Suprapubic skin (tissue), 4 donors: ENCODE data around the gene PPP4R2. TPM values are rescaled to one million over a fixed set of nuclear protein-coding genes. Genes with fewer than 3 reads are reported as not detected.

ENCODE experiments used
- DNase-seq, 2 donors: peaks; one replicate each; pipeline ENCODE4 v3.0.0-alpha.2; 2019; ENCODE audit warnings: low spot score in 2 of 2
- H3K27ac ChIP-seq: fragments of 200-600 bp; sonication (generic); one replicate; pipeline ENCODE4 v1.5.1; 2019
- H3K27me3 ChIP-seq: fragments of 200-600 bp; sonication (generic); one replicate; pipeline ENCODE4 v1.5.1; 2019
- H3K36me3 ChIP-seq: fragments of 200-600 bp; sonication (generic); one replicate; pipeline ENCODE4 v1.5.1; 2019
- H3K4me1 ChIP-seq: fragments of 200-600 bp; sonication (generic); one replicate; pipeline ENCODE4 v1.5.1; 2019
- H3K4me3 ChIP-seq: fragments of 200-600 bp; sonication (generic); one replicate; pipeline ENCODE4 v1.5.1; 2019; ENCODE audit warnings: mild to moderate bottlenecking
- H3K9me3 ChIP-seq: fragments of 200-600 bp; sonication (generic); one replicate; pipeline ENCODE4 v1.5.1; 2019
- EP300 ChIP-seq: sonication (generic); formaldehyde crosslinking; IDR thresholded peaks from one replicate; pipeline ENCODE4 v1.6.1; 2017; ENCODE audit warnings: antibody characterized with exemption
- POLR2A ChIP-seq, 2 donors: fragments of 450-650 bp; IDR thresholded peaks; one replicate each; pipeline ENCODE4 v1.6.1; 2017; ENCODE audit warnings: antibody characterized with exemption in 2 of 2, mild to moderate bottlenecking in 2 of 2, moderate library complexity in 2 of 2
- POLR2AphosphoS5 ChIP-seq, 3 donors: sonication (generic); formaldehyde crosslinking; IDR thresholded peaks; one replicate each; pipeline ENCODE4 v1.6.1; 2017; ENCODE audit warnings: antibody characterized with exemption in 3 of 3
- WGBS: methylation state at CpG from one replicate; pipeline ENCODE4 v1.1.5; 2018; 5-methylcytosine and 5-hydroxymethylcytosine counted together
- total RNA-seq, 4 donors: library from RNA; depleted of rRNA; stranded (reverse); fragments of >200 nt; gene quantifications; one replicate each; pipeline ENCODE4 v1.1.0, GENCODE V29; 2016
- TF ChIP-seq, protein P1 (sequence below), 2 donors: fragments of 200-600 bp in 1 of 2; fragments of 450-650 bp in 1 of 2; sonication (generic) in 1 of 2; IDR thresholded peaks; one replicate each; pipeline ENCODE4 v1.5.1; 2016 to 2019; ENCODE audit warnings: antibody characterized with exemption in 2 of 2, mild to moderate bottlenecking in 1 of 2, moderate library complexity in 1 of 2

The PPP4R2 gene
- total RNA-seq, 4 donors from 2014 or later: 24.4 to 46.3 (median 36.6) TPM

GRCh38 chr3:73084170-73084569, 87.6 kb downstream of the PPP4R2 start:
- Histone ChIP-seq H3K27ac (no peak overlapping the region), H3K4me3 (no peak overlapping the region), H3K36me3 (no peaks in the 10 kb centered on the region), H3K27me3 (no peaks in the 10 kb centered on the region), H3K9me3 (no peaks in the 10 kb centered on the region), H3K4me1 (no peaks in the 10 kb centered on the region)
- no peak for DNase-seq
- 88% methylated on average over 2 of the region's 2 CpGs for WGBS
- TF ChIP-seq, protein P1, sequence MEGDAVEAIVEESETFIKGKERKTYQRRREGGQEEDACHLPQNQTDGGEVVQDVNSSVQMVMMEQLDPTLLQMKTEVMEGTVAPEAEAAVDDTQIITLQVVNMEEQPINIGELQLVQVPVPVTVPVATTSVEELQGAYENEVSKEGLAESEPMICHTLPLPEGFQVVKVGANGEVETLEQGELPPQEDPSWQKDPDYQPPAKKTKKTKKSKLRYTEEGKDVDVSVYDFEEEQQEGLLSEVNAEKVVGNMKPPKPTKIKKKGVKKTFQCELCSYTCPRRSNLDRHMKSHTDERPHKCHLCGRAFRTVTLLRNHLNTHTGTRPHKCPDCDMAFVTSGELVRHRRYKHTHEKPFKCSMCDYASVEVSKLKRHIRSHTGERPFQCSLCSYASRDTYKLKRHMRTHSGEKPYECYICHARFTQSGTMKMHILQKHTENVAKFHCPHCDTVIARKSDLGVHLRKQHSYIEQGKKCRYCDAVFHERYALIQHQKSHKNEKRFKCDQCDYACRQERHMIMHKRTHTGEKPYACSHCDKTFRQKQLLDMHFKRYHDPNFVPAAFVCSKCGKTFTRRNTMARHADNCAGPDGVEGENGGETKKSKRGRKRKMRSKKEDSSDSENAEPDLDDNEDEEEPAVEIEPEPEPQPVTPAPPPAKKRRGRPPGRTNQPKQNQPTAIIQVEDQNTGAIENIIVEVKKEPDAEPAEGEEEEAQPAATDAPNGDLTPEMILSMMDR (IDR thresholded peaks at IDR 0.05): no peak
- TF ChIP-seq EP300 (no peak), POLR2A (IDR thresholded peaks at IDR 0.05) (no peak), POLR2AphosphoS5 (IDR thresholded peaks at IDR 0.05) (no peak)

DNA sequence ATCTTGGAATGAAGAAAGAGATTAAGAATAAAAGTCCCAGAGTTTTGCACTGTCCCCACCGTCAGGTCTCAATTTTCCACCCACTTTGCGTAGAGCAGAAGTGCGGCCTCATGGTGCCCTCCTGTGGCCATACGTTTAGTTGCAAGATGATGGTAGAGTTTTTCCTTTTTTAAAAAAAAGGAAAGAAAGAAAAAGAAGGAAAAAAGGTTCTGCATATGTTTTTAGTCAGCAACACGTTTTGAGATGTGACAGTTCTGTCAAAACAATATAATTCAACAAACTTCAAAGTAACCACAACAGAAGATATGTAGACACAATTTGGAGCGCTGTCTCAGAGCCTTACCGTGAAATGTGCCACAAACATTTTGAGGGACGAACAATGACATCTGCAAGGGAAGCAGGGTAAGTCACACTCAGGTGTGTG, 89.5 kb downstream of the PPP4R2 start:
- 24% methylated on average over 8 of the region's 8 CpGs for WGBS
- Histone ChIP-seq H3K4me3 (no peak overlapping the region), H3K9me3 (no peaks in the 10 kb centered on the region), H3K27me3 (no peaks in the 10 kb centered on the region), H3K36me3 (no peaks in the 10 kb centered on the region), H3K4me1 (no peaks in the 10 kb centered on the region), H3K27ac (no peak overlapping the region)
- TF ChIP-seq EP300 (no peak), POLR2A (IDR thresholded peaks at IDR 0.05) (no peak)
- TF ChIP-seq, protein P1 (IDR thresholded peaks at IDR 0.05): peak; percentile 65
- DNase-seq: no peak

DNA sequence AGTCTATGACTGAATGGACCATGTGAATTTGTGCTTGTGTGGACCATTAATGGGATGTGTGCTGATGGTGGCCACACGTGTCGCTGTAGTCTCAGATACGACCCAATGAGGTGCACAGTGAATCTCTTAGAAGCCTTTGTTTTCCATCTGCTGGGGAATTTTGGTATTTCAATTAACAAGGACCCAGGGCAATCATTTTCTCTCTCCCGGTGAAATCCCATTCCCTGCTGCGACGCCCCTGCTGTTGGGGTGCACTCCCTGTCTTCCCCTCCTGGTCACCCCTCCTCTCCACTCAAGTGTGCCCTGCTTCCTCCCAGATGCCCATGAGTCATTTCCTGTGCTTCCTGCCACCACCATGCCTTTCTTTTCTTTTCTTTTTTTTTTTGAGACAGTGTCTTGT, 97.5 kb downstream of the PPP4R2 start:
- TF ChIP-seq POLR2AphosphoS5 (IDR thresholded peaks at IDR 0.05) (no peak), EP300 (no peak), POLR2A (IDR thresholded peaks at IDR 0.05) (no peak)
- TF ChIP-seq, protein P1 (IDR thresholded peaks at IDR 0.05): peak in 1 of 2 donors; percentile 7

GRCh38 chr3:73094951-73095350, 98.3 kb downstream of the PPP4R2 start:
- no peaks in the 10 kb centered on the region for H3K9me3 ChIP-seq
- 90% methylated on average over 3 of the region's 12 CpGs for WGBS
- no peak for DNase-seq
- H3K27ac ChIP-seq: no peak overlapping the region
- no peak for TF ChIP-seq EP300
- no peak for TF ChIP-seq POLR2A (IDR thresholded peaks at IDR 0.05)
- TF ChIP-seq, protein P1 (IDR thresholded peaks at IDR 0.05): no peak
- no peak for TF ChIP-seq POLR2AphosphoS5 (IDR thresholded peaks at IDR 0.05)
- H3K4me3 ChIP-seq: no peak overlapping the region
- H3K27me3 ChIP-seq: no peaks in the 10 kb centered on the region
- H3K4me1 ChIP-seq: no peaks in the 10 kb centered on the region
- H3K36me3 ChIP-seq: no peaks in the 10 kb centered on the region

More for the DNA sequence above, 97.5 kb downstream of the PPP4R2 start:
- no peak overlapping the region for H3K27ac ChIP-seq
- H3K27me3 ChIP-seq: no peaks in the 10 kb centered on the region
- 62% methylated on average over 6 of the region's 6 CpGs for WGBS
- H3K4me3 ChIP-seq: no peak overlapping the region
- H3K36me3 ChIP-seq: no peaks in the 10 kb centered on the region
- no peaks in the 10 kb centered on the region for H3K4me1 ChIP-seq
- H3K9me3 ChIP-seq: no peaks in the 10 kb centered on the region
- no peak for DNase-seq

GRCh38 chr3:73096169-73096568, 99.6 kb downstream of the PPP4R2 start:
- H3K4me1 ChIP-seq: peaks cover 6% of the 10 kb centered on the region
- no peaks in the 10 kb centered on the region for H3K9me3 ChIP-seq
- H3K4me3 ChIP-seq: no peak overlapping the region
- H3K27ac ChIP-seq: no peak overlapping the region
- no peaks in the 10 kb centered on the region for H3K27me3 ChIP-seq
- 83% methylated on average over 2 of the region's 2 CpGs for WGBS
- TF ChIP-seq, protein P1 (IDR thresholded peaks at IDR 0.05): no peak
- TF ChIP-seq EP300: no peak
- no peak for TF ChIP-seq POLR2AphosphoS5 (IDR thresholded peaks at IDR 0.05)
- no peak for TF ChIP-seq POLR2A (IDR thresholded peaks at IDR 0.05)
- no peak for DNase-seq
- H3K36me3 ChIP-seq: no peaks in the 10 kb centered on the region
